Fibroblast of the conjunctiva (primary cell): ENCODE results near the gene PPP1R1A.

Experiments
- DNase-seq: peaks from one replicate; pipeline ENCODE4 v3.0.0-alpha.2; 2010; ENCODE audit warnings: low read depth

Gene PPP1R1A, protein sequence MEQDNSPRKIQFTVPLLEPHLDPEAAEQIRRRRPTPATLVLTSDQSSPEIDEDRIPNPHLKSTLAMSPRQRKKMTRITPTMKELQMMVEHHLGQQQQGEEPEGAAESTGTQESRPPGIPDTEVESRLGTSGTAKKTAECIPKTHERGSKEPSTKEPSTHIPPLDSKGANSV

DNA sequence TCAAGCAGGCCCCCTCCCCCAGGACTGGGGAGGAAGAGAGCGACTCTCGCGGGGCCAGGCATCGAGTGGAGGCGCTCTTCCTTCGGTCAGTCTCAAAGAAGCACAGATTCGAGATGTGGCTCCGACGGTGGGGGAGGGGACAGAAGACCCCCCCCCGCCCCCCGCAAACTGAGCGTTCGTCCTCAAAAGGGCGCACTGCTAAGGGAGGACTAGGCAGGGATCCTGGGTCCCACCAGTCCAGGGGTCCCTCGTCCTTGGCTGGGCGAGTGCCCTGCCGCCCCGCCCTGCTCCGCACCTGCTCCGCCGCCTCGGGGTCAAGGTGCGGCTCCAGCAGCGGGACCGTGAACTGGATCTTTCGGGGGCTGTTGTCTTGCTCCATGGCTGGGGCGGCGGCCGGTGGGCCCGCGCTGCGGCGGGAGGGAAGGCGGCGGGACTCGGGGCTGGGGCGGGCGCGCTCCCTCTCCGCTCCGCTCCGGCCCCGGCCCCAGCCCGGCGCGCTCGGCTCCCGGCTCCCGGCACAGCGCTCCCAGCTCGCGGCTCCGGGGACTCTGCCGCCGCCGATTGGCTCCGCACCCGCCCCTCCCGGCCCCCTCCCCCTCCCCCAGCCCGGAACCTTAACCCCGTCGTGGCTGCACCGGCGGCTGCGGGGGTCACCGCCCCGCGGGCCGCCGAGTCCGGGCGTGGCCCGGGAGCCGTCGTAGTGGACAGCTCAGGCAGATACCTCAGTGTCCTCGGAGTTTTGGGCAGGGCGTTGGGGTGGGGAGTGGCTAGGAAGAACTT, at the start of gene PPP1R1A:
PPP1R1A (minus strand) TSS at position 550 of the 780 bp plus-strand sequence; CDS start at position 379, 171 bp downstream.
- DNase-seq: no peak

DNA sequence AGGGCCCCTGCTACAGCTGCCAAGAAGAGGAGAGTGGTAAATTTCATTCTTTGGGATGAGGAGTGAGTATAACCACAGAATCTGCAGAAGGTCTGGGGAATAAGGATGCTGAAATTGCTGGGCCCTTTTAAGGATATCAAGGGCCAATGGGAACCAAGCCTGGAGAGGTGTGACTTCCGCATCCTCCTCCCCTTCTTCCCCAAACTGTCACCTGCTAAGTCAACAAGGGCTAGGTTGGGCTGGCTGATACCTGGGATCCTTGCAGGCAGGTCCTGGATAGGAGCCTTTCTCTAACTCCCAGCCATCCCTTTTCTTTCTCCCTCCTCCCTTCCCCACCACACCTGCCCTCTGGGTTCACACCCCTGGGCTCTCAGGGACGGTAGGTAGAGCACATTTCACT, 46.3 kb upstream of the PPP1R1A start, which contains the start of gene LACRT:
LACRT (minus strand) TSS at position 101 of the 400 bp plus-strand sequence; CDS start at position 47, 54 bp downstream.
- DNase-seq: no peak

DNA sequence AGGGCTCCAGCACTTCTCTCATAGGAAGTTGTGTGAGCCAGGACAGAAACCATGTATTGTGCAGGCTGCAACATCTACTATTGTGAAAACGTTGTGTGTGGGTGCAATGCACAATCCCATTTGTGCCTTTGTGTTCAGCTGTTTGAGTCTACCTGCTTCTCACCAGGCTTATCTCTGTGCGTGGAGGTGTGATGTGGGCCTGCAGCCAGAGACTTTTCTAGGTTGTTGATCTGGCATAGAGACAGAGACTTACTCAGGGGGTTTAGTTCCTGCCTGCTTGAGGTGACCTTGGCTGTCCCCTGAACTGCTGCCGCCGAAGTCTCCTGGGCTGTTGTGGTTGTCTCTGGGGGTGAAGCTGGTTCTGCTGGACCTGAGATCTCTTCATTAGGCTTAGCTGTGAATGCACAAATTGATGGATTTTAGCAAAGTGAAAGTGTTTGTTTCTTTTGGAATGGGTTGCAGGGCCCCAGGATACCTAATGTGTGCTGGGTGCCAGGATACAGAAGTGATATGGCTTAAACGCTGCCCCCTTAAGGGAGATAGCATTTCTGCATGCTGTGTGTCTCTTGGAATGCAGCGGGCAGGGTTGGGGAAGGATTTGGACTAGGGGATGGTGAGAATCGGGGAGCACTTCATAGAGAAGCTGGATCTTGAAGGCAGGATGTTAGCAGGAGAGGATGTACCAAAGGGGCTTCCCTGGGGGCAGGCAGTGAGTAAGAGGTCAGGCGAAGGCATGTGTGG, 43.7 kb upstream of the PPP1R1A start:
- no peak for DNase-seq

DNA sequence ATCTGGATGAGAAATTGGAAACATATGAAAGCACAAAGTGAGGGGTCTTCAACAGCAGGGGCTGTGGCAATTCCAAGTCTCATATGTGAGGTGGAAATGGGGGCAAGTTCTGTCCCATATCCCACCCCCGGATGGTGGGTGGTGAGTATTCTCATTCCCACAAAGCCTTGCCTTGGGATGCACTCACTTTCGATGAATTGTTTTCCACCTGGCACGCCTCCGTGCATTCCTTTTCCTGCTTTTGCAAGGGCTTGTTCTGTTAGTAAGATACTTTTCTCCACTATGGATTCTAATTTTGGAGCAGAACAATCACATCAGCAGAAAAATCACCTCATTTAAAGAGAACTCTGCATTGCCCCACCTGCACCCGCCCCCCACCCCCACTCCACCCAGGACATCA, 43.1 kb upstream of the PPP1R1A start:
- no peak for DNase-seq

DNA sequence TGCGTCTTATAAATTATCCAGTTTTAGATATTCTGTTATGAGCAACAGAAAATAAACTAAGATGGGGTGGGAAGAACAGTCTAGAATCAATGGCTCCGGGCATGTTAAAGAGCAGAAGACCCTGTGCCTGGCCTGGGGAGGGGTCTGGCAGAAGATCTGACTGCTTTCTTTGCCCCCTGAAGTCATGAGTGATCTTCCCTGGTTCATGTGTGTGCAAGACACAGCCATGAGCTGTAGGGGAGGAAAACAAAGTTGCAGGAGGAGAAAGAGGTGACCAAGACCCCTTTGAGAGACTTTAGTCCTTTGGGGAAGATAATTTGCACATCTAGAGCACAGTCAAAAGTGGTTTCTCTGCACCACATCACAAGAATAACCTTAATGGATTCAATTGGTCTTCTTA, 41.5 kb upstream of the PPP1R1A start:
- no peak for DNase-seq

DNA sequence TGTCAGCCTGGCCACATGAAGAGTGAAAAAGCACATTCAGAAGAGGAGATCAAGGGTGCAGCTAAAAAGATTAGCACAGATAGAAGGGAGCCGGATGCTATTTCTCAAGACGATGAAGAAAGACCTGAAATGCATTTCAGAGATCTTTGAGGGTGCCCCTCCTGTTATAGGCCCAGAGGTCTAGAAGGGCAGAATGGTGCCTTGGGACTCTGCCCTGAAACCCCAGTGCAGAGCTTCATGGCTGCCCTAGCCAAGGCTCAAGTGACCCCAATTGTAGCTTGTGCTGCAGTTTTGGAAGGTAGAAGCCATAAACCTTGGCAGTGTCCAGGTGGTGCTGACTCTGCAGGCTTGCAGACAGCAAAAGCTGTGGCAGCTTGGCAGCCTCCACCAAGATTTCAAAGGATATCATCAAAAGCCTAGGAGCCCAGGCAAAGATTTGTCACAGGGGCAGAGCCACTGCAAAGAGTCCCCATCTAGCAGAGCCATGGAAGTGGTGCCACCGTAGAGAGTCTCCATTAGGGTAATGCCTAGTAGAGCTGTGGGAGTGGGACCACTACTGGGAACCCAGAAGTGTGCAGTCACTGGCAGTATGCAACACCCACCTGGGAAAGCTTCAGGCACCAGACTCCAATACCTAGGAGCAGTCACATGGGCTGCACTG, 39.9 kb upstream of the PPP1R1A start:
- DNase-seq: no peak

DNA sequence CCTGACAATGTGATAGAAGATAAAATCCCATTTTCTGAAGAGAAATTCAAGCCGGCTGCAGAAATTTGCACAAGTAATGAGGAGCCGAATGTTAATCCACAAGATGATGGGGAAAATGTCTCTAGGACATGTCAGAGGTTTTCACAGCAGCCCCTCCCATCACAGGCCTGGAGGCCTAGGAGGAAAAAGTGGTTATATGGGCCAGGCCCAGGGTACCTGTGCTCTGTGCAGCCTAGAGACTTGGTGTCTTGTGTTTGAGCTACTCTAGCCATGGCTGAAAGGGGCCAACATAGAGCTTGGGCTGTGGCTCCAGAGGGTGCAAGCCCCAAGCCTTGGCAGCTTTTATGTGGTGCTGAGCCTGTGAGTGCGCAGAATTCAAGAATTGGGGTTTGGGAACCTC, 38.8 kb upstream of the PPP1R1A start:
- no peak for DNase-seq

DNA sequence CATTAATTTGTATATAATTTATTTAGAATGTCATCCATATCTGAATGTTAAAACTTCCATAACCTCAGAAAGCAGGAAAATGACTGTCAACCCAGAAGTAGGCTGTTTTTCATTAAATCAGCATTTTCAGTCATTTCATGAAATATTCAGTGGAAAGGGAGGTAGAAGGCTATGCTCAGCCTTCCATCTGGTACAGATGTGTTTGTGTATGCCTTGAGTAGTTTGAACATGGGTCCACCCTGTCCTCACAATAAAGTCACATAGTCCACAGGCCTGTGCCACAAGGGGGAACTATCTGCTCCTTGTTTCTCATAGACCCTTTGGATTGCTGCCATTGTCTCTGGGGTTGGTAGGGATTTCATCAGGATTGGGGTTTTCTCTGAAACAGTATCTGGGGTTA, 37.1 kb upstream of the PPP1R1A start:
- no peak for DNase-seq

DNA sequence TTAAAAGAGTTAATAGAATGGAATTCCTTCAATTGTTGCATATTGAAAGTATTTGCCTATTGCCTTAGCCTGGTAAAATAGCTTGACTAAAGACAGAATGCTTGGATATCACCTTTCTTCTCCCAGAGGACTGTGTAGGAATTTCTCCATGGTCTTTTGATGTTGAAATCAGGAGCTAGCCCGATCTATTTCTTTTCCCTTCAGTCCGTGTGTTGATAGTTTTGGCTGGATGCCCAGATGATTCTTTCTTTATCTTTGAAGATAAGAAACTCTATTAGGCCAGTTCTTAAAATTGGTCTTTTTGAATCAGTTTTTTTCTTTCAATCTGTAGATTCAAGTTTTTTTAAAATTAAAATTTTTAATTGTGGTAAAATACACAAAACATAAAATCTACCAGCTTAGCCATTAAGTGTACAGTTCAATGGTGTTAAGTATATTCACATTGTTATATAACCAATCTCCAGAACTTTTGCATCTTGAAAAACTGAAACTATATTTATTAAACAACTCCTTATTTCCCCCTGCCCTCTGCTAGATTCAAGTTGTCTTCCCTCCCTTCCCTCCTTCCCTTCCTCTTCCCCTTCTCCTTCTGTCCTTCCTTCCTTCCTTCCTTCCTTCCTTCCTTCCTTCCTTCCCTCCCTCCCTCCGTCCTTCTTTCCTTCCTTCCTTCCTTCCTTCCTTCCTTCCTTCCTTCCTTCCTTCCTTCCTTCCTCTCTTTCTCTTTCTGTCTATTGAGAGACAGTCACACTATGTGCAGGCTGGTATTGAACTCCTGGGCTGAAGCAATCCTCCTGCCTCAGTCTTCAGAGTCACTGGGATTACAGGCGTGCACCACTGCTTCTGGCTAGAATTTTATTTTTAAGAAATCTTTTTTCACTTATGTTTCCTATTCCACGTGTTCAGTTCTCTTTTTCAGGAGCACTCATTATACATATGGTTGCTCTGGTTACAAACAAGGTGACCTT, 36.1 kb upstream of the PPP1R1A start:
- no peak for DNase-seq

DNA sequence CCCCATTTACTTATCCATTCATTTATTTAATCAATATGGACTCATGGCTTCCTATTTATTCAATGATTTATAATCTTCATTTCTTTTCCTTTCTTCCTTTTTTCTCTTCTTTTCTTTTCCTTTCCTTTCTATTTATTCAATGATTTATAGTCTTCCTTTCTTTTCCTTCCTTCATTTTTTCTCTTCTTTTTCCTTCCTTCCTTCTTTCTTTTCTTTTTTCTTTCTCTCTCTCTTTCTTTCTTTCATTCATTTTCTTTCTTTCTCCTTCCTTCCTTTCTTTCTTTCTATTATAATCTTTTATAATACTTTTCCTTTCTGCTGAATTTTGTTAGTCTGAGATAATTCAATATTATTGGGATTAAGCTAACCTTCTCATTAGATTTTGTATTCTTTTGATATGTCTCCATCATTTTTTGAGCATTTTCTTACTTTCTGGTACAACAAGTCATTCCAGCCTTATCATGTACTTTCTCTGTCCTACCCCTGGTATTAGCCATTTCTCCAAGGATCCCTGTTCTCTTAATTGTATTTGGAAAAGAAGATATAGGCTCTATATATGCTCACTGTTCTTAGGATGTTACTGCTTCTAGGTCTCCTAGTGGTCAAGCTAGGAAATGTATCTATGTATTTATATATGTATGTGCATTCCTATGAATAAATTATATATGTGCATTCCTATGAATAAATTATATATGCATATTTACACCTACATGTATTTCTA, 34.2 kb upstream of the PPP1R1A start:
- DNase-seq: no peak

DNA sequence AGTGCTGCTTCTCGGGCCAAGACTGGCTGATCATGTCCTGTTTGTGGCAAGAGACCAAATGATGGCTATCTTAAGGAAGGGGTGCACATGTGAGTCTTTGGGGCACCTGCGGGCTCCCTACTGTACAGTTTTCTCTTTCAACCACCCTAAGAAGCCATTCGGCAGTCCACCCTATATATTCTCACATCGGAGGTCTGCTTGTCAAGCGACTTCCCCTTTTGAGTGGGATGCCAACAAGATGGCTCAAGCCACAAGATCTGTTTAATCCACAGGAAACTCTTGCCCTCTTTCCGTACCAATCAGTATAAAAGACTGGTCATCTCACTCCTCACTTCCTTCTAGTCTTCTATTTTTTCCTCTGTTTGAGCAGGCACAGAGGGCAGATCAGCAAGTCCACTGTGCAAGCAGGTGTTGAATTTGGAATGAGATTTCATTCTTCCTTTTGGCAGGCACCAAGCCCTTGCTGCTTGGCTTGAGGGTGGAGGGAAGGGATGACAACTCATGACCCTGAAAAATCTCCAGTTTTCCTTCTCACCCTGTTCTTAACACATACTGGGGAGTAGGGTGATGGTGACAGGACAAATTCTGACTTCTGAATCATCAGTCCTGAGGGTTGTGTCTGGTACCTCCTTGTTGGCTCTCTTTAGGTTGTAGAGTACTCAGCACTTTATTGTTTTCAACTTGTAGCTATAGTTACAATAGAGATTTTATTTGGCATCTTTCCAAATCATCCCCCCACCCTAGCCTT, 28.6 kb upstream of the PPP1R1A start:
- DNase-seq: no peak

DNA sequence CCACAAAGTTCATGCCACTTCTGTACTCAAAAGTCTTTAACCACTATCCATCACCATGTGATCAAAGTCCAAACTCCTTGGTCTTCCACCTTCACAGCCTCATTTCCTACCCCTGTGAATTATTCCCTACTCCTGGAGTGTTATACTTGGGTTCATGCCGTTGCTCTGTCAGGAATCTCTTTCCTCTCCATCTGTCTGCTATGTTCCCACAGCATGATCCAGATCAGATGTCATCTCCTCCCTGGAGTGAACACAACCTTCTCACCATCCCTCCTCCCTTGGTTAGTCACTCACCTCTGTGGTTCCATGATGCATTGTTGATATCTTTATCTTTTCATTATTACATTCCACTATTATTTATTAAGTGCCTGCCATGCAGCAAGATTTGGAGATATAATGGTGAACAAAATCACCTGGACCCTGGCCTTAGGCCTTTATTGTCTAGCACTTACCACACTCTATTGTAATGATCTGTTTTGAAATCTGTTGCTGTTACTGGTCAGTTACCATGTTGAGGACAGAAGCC, 23.8 kb upstream of the PPP1R1A start:
- no peak for DNase-seq

DNA sequence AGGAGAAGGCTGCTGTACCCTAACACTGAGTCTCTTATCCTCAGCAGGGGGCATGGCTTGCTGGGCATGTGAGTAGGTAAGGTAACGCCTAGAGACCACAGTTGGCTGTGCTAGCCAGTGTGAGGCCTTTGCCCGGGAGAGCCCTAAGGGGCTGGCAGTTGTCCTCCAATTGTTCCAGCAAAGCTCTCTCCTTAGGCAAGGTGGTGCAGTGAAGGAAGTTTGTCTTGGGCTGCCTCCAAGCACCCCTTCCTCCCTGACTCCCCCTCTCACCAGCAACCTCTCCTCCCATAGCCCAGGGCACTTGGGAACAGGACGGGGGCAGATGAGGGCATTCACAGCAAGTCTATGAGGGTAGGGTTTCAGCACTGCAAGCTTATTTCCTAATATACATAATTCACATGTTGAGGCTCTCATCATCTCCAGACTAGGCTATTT, 23.3 kb upstream of the PPP1R1A start:
- DNase-seq: no peak

DNA sequence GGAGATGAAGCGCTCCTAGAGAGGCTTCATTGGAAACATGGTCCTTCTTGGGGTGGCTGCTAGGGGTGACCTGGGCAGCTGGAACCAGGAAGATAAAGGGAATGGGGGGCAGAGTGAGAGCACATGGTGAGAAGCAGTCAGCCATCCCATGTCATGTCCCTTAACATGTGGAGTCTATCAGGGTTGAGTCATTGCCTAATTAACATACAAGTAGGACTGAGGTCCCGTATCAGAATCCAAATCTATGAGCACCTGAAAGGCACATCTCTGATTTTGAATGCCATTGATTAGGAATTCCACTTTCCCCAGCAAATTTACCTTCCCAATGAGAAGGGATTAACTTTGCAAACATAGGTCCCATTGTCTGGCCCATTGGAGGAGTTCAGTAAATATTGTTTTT, 20.3 kb upstream of the PPP1R1A start:
- no peak for DNase-seq

DNA sequence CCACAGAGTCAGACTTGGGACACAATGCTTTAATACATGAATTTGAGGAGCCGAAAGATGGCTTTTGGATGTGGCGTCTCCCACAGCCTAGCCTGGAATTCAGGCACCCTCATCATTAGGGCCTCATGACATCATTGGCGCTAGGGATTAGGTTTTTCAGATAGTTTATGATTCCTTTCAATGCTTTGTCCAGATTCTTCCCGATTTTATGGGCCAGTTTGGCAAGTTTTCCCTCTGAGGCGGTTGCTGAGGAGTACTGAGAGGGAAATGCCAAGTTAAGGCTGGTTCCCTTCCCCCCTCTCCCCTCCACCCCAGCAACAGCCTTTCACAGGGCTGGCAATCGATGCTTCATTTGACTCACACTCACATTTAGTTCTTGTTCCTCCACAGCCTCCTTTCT, 19.7 kb upstream of the PPP1R1A start:
- no peak for DNase-seq

DNA sequence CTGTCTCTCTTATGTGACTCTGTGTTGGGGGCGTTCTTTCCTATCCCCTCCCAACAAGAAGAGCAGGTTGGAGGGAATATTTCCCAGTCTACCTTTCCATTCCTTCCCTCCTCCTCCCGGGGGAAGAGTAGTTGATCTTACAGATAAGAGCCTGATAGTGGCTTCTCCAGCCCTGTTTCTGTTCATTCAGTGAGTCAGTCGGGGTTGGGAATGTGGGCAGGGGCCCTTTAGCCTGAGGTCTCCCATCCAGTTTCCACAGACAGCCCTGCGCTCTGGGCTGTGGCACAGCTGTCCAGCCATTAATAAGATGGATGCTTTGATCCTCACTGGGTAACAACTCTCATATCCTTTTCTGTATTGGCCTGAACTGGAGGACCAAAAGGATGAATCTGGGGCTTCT, 18.1 kb upstream of the PPP1R1A start:
- DNase-seq: no peak

DNA sequence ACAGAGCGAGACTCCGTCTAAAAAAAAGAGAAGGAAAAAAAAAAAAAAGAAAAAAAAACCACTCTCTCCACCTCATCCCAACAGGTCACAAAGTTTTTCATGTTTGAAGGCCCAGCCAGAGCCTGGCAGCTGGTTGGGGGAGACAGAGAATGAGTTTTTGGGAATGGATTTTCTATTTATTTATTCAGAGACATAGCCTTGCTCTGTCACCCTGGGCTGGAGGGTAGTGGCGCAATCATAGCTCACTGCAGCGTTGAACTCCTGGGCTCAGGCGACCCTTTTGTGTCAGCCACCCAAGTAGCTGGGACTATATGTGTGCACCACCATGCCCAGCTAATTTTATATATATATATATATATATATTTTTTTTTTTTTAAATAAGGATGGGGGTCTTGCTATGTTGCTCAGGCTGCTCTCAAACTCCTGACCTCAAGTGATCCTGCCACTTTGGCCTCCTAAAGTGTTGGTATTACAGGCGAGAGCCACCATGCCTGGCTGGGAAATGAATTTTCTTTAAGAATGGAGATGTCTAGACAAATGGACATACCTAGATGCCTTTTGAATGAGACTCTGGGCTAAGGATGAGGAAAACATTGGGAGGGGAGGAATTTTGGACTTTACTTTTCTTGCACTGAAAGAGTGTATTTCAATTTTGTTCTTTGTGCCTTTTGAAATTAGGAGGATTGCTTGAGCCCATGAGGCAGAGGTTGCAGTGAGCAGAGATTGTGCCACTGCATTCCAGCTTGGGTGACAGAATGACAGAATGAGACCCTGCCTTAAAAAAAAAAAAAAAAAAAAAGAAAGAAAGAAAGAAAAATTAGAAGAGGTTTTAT, 16.9 kb upstream of the PPP1R1A start:
- no peak for DNase-seq

DNA sequence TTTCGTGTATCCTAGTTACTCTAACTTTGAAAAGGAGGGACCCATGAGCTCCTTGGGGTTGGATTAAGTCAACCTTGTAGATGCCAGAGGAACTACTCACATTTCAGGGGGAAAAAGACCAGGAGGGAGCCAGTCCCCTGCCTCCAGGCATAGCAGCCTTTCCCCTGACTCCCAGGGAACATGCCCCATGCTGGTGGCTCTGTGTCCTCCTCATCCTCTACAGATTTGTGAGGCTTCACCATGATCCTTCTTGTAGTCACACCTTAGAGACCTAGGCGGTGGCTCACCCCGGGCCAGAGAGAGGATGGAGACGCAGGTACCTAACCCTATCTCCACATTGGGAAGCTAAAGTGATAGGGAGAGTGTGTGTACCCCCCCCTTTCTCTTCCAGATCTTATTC, 16.0 kb upstream of the PPP1R1A start:
- no peak for DNase-seq

DNA sequence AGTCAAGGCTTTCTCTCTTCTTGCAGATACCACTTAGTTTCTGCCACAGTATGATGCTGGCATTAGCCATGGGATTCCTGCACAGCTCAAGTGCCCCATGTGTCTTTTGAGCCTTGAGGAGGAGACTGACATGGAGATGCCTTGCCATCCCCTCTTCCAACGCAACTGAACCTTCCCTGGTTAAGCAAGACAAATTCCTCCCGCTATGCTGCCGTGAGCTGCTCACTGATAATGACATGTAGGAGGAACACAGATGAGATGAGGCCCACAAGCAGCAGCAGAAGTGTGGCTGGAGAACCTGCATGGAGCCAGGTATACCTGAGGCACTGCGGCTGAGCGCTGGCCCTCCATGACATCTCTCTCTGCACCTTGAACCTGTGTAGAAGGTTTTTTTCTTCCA, 15.4 kb upstream of the PPP1R1A start:
- DNase-seq: no peak
